Measurements from ENCODE around the gene DDO.
"Not testable (repeated sequence)": the region's sequence is repeated elsewhere in the genome, so short reads cannot be mapped to it uniquely, and the experiment has no call there.

Gene DDO

DNA sequence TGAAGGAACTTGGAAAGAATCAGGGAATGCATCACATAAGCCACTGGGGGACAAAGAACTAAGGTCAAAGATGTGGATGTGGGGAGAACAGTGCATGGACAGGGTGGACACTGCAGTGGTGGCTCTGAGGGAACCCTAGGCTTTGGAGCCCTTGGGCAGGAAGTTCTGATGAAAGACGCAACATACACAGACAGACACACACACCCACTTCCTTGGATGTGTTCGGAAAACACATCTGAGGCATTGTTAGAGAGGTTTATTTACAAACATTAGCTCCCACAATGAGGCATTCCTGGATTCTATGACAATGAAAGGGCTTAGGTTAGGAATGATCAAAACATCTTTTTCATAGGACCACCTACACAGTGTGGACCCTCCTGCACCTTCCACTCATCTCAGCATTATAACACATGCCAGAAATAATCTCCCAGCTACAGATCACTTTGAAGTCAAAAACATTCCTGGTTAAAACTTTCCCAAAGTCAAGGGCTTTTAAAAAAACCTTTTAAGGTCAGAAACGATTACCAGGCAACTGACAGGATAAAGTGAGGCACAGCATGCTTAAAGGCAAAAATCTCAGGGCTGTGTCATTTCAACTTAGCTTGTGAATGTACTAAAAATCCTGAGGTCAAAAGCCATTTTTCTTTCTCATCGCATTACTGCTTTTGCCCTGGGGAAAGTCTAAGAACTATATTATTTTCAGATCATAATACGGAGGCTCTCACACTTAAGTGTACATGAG is 50.8 kb downstream of the DDO start:
- no peak for DNase-seq

DNA sequence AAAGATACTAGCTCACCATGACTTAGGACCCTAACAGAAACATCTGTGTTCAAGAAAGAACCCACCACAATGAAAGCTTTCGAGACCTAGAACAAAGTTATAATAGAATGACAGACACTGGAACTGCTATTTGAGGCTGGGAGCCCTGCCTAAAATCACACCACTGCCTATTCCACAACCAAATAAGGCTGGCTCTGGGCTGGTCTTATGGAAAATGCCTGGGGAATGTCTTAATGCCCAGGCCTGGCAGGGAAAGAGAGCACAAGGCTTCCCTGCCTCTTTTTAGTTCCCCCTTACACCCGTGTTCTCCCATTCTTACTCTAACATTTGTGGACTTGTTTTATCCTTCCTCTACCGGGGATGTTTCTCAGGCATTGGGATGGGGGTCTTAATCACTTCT is 51.6 kb downstream of the DDO start:
- DNase-seq: no peak

DNA sequence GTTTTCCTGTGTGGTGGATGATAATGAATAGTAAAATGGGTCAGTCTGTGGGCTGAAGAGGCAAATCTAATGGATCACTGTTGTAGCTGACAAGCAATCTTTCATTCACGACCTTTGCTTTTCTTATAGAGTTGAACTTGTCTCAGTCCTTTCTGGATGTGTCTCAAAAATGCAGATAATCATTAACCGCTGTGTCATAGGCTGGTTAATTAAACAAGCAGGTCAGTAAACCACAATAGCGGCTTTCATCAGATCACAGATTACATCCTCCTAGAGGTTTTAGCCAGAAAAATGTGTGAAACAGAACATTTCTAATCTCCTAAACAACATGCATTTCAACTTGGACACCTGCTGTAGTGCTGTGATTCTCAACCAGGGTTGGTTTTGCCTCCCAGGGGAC is 54.7 kb downstream of the DDO start:
- DNase-seq: no peak

DNA sequence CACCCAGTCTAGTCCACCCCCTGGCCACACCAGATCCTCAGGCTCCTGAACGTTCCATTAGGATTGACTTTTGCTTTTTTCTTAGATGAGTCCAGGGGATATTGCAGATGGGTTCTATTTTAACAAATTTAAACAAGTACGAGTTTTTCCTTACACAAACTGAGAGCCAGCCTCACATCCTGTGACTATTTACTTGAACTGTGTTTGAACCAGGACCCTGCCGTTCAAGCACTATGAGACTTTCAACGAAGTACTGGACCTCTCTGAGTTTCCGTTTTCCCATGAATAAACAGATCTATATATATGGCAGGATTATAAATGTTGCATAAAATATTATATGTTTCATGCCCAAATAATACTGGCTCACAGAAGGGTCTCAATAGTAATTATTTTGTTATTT is 55.8 kb downstream of the DDO start:
- DNase-seq: no peak

DNA sequence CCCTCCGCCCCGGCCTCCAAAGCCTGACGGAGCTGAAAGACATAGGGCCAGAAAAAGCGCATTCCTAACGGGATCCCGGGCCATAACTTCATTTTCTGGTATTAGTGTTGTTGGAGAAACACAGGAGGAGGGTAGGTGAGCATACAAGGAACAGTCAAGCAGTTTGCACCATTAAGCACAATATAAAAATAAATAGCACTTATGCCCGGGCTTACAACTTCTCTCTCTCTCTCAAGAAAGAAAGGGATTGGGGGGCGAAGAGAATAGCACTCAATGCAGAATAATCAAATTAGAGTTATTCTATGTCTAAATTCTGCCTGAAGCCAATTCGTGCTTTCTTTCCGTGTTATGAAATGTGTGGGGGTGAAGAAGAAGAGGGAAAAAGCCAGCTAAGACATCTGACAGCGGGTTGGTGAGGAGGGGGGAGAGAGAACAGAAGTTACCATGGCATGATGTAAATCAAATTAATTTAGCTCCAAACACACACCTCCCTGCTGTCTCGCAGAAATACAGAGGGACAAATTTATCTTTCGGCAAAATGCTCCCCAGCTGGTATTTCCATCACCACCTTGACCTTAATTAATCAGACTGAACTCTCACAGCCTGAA is 56.7 kb downstream of the DDO start:
- DNase-seq: no peak

DNA sequence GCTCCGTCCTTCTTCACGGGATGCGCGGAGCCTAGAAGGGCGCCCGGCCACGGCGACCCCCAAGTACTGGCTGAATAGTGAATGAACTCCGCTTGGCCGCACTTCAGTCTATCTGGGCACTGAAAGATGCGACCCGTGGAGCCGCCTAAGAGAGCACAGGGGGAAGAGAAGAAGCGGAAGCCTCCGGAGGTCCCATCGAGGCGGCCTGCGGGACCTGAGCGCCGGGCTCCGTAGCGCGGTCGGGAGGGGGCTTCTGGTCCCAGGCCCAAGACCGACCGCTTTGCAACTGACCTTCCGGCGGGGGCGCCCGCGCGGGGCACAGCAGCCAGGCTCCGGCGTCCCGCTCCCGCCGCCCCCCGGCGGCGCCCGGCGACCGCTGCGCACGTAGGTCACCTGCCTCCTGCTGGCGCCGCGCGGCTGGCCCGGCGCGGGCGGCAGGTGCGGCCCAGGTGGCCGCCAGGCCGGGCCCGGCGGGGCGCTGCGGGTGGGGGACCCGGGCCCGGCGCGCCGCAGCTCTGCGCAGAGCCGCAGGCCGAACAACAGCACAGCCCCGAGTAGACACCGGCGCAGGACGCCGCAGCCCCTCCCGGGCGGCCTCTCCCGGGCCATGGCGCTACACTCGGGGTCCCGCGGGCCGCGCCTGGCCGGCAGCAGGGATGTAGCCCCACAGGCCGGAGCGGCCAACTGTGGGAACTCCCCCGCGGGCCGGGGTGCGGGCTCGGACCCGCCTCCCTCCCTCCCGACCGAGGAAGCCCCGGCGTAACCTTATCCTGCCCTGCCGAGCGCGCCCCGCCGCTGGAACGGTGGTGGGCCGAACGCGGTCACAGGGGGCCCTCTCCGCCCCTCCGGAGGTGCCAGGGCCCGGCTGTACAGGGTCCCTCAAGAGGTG is 57.5 kb downstream of the DDO start, which contains the start of gene METTL24:
Gene METTL24, minus strand, starts transcription at position 686 of the 889 bp plus-strand sequence. Its CDS starts 77 bp downstream, at position 609.
- peak in 1 of 6 experiments; percentile 9 for DNase-seq

DNA sequence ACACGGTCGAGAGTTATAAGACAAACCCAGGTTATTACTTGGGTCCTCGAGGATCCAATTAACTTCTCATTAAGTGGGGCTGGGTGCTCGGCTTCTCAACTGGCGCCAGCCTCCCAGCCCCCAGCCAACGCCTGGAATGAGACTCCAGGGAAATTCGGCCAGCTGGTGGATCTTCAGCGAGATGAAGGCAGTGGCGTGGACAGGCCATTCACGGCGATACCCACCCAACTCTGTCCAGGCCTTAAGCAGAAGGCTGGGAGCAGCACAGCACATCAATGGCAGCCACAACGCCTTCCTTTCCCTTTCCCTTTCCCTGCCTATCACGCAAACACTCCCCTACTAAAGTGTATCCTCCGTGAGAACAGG is 58.1 kb downstream of the DDO start:
- DNase-seq: no peak

DNA sequence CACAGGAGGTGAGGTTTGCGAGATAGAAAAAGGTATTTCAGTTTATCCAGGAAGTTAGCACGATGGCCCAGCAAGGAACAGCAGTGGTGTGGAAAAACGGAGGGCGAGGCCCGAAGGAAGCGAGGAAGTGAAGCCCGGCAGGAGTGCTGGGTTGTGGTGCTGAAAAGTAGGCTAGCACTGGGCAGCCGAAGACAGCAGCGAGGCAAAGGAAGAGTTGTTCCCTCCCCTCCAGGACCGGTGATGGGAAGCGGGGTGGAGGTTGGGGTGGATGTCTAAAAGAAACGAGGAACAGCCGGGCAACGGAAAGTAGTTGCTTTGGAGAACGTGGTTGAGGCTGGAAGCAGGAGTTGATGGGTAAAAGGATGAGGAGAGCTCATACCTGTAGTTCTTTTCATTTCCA is 58.6 kb downstream of the DDO start:
- DNase-seq: no peak

DNA sequence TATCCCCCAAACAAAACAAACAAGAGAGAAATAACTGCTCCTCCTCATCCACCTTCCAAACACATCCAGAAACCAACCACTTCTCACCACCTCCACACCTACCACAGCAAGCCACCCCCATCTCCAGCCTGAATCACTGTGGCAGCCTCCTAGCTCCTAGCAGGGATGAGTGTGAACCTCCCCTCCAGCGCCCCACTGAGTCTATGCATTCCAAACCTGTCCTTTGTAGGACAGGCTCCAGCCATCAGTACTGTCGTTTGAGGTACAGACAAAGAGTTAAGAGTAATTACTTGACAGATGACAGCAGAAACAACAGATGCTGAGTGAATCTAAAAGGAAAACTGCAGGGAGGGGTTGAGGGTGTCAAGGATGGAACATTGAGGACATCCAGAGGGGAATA is 59.6 kb downstream of the DDO start:
- DNase-seq: no peak

DNA sequence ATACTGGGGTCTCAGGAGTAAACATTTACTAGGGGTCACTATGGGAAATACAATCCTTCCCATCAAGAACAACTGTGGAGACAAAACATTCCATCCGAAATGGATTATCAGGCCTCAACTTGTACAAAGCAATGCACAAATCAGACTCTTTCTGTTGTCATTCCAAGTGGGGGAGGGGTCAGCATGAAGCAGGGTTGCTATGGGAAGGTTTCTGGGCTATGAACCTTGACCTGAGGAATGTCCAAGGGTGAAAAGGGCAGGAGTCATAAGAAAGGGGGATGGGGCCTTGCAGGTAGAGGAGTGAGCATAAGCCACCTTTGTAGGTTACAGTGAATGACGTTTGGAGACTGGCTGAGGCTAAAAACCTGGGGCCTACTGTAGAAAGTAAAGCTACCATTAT is 60.4 kb downstream of the DDO start:
- no peak for DNase-seq

DNA sequence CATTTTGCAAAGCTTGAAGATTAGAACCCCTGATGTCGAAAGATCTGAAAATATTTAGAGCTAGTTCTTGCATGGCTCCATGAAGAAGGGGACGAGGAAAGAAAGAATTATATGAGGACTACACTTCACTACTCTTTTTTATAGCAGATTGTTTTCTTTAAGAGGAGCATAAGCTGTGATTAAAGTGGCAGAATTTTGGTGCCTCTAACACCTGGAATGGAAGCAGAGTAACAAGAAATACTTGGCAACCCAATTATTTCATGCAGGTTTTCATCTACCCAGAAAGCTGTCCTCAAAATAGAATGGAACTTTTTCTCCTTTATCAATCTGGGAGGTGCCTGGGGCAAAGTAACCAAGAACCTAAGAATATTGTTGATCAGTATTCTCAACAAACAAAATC is 61.2 kb downstream of the DDO start:
- no peak for DNase-seq

DNA sequence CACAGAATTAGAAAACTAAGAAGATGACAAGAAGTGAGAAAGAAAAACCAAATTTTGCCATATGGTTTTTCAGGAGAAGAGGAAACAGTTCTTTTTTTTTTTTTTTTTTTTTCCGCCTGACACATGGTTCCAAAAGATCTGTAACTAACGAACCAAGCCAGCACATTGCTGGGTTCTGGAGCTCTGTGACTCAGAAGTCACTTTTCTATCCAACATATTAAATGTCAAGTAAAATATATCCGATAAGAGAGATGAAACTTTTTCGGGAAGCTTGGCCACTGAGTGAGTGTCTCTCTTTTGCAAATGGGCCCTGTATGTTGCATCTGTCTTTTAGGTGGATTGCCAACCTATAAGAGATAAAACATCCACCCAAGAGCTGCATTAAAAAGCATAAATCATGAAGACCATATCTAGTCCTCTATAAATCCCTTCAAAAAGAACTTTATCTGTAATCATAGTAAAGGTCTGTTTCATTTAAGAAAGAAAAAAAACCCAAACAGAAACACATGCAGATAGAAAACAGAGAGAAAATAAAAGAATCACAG is 61.8 kb downstream of the DDO start:
- no peak for DNase-seq

DNA sequence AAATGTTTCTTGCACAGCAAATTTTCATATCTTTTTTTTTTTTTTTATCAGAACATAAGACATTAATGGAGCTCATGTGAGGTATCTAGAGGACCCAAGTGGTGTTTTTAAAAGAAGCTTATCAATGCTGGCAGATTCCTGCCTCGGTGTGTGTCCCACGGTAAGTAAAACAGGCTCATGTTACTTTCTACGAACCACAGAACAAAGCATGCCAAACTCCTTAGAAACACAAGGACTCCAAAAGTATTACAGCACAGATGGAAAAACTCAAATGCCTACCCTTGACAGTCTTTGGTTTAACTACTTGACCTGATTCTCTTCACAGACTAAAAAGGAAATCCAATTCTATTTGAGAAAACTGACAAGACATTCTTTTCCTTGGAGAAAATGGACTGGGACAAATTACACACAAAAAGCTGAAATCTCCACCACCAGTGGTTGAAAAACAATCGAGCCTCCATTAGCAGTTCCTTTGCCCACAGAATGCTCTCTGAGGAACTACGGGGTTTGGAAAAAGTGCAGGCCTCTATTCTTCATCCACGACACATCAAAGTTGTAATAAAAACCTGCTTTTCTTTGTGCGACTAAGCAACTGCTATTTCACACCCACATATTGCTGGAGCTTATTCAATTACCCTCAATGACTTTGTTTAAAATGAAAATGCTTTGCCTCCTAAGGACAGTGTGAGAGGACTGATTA is 62.7 kb downstream of the DDO start:
- no peak for DNase-seq

DNA sequence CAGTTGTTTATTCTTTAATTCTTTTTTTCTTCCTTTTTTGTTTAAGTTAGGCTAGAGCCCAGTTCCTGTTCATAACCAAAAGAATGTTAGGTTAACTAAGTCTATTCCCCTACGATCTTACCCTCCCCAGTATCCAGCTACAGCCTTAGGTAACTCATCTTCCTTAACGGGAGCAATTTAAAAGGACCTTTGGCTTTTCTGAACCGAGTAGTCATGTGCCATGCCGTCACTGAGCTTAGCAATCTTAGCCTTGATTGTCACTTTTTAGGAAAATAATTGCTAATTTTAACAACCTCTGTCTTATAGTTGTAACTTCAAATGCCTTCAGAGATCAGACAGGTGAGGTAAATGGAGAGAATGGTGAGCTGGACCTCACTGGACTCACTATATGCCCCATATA is 63.4 kb downstream of the DDO start:
- no peak for DNase-seq

DNA sequence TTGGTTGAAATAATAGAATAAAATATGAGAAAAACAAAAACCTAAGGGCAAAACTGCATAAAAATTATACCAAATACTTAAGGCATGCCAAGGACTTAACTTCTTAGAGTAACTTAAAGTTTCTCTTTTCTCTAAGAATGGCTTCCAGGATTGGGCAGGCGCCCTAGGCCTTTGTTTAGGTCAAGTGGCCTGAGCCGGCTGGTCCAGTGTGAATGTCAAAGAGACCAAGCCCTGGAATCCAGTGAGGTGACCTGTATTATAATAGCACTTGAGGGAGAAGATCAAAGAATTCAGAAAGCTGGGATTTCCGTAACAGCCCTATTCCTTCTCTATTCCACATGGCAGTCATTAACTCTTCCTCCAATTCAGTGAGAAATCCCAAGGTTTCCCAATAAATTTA is 63.8 kb downstream of the DDO start:
- DNase-seq: no peak

DNA sequence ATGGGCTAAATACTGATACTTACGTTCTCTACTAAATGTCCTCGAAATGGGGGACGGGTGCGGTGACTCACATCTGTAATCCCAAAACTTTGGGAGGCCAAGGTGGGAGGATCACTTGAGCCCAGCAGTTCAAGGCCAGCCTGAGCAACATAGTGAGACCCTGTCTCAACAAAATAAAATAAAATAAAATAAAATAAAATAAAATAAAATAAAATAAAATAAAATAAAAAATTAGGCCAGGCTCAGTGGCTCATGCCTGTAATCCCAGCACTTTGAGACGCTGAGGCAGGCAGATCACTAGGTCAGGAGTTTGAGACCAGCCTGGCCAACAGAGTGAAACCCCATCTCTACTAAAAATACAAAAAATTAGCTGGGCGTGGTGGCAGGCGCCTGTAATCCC is 64.8 kb downstream of the DDO start:
- not testable (repeated sequence) for DNase-seq

DNA sequence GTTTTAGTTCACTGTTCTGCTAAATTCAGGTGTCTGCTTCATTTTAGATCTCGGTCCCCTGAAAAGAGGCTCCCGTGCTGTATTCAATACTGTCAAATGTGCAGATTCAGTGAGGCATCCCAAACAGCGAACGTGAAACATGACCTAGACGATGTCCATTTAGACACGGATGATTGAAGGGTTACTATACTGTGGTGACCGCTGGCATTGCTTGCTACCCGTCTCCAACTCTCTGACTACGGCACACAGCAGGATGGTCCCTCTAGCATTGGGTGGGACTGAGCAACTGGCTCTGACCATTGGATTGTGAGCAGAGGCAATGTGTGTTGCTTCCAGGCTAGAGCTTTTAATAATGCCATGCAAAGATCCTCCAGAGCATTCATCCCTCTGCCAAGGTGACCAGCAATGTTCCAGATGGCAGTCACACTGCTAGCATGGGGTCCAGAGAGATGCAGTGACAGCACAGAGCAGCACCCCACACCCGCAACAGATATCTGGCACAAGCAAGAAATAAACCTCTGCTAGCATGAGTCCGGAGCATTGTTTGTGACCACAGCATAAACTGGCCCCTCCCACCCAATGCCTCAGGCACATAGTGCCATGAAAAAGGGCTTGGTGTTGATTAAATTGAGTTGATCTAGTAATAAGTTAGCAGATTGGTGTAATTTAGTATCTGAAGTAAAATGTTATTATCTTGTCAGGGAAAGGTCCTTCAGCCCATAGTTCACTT is 66.2 kb downstream of the DDO start:
- no peak for DNase-seq

DNA sequence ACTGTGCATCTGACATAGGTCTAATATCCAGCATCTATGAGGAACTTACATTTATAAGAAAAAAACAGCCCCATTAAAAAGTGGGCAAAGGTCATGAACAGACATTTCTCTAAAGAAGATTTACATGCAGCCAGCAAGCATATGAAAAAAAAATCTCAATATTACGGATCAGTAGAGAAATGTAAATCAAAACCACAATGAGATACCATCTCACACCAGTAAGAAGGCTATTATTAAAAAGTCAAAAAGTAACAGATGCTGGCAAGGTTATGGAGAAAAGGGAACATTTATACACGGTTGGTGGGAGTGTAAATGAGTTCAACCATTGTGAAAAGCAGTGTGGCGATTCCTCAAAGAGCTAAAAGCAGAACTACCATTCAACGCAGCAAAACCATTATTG is 70.3 kb downstream of the DDO start:
- no peak for DNase-seq

DNA sequence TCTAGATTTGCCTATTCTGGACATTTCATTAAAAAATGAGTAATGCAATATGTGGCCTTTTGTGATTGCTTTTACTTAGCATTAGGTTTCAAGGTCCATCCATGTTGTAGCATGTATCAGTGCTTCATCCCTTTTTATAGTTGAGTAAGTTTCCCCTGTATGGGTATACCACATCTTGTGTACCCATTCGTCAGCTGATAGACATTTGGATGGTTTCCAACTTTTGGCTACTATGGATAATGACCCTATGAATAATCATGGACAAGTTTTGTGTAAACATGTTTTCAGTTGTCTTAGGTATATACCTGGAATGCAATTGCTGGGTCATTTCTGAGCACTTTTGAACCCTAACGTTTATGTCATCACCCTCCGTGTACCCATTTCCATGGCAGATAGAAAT is 72.6 kb downstream of the DDO start:
- no peak for DNase-seq
